HG02759 (cell line): ENCODE data around the gene WNT1.

Experiments
- ATAC-seq: cut with Tn5 transposase; IDR thresholded peaks from one replicate; pipeline ENCODE4 v1.9.1; 2021; ENCODE audit warnings: mild to moderate bottlenecking, moderate library complexity; ENCODE audit not compliant: unreplicated experiment

WNT1 gene

GRCh38 chr12:48960834-48961233 lies 17.3 kb upstream of the WNT1 start:
- no peak for ATAC-seq

DNA sequence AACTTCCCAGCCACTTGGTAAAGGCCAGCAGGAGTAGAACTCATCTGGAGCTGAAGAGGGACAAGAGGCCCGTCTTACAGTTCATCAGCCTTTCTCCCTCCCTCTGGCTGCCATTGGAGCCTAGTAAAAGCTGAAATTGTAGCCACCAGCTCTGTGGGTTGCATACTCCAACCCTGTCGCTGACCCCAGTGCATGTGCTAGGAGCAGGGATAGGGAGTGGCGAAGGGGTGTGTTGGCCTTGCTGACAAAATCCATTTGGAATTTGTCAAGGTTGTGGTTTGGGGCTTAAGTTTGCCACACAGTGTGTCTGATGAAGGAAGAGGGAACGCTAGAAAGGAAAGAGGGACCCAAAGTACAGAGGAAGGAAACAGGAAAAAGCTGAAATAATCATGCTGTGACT lies 16.8 kb upstream of the WNT1 start:
- ATAC-seq: no peak

- no peak for ATAC-seq
These were observed 16.3 kb upstream of the WNT1 start for GRCh38 chr12:48961801-48962200.

- no peak for ATAC-seq
These were observed 12.8 kb upstream of the WNT1 start for GRCh38 chr12:48965298-48965838.

DNA sequence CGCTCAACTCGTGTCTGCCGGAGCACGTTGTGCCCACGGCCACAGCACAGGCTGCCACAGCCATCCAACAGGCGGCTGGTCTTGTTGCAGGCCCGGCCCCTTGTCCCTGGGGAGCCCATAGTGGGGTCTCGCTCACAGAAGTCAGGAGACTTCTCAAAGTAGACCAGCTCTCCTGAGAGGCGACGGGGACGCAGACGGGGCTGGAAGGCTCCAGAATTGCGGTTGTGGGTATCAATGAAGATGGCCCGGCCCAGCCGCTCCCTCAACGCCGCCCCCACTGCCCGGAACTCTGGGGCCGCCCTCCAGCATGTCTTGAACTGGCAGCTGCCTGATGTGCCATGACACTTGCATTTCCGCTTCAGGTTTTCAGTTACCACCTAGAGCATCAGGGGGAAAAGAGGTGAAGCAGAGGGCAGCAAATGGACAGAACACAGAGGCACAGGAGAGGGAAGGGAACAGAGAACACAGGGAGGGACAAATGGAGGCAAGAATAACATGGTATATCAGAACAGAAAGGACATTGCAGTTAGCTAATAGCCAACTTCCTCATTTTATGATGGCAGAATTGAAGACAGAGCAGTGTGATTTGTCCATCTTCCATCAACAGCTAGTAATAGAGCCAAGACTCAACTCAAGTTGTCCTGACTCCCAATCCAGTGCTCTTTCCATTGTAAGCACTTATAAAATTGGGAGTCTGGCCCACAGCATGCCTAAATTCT lies 11.8 kb upstream of the WNT1 start:
- no peak for ATAC-seq

DNA sequence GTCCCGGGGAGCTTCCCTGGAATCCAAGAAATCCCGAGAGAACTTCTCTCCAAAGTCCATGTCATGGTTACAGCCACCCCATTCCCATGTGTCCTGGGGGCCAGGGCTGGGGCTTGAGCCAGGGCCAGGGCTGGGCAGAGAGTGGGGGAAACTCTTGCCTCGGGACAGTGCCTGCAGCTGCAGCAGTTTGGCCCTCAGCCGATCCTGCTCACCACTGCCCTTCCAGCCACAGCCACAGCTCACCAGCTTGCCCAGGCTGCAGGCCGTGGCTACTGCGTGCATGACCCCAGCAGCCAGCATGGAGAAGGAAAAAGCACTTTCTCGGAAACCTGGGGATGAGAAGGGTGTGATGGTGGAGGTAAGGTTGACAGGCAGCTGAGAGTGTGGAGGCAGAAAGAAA lies 10.1 kb upstream of the WNT1 start:
- no peak for ATAC-seq

DNA sequence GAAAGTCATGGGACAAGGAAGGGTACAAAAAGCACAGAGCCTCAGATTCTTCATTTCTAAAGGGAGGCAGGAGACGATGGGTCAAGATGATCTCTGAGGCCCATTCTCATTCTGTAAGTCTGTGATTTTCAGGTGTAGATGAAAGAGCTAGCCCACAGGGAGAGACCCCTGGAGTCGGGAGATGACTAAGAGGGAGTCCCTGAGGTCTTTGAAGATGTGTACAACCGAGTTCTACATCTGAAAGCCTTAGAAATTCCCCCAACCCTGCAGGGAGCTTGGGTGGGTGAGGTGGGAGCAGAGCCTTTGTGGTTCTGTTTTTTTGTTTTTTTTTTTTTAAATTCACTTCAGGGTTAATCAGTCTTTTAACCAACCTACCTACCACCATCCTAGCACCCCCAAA lies 9.7 kb upstream of the WNT1 start:
- ATAC-seq: no peak

GRCh38 chr12:48969160-48969771 lies 8.9 kb upstream of the WNT1 start:
- no peak for ATAC-seq

- ATAC-seq: peak; percentile 37
These were observed 8.1 kb upstream of the WNT1 start for GRCh38 chr12:48969833-48970701.

DNA sequence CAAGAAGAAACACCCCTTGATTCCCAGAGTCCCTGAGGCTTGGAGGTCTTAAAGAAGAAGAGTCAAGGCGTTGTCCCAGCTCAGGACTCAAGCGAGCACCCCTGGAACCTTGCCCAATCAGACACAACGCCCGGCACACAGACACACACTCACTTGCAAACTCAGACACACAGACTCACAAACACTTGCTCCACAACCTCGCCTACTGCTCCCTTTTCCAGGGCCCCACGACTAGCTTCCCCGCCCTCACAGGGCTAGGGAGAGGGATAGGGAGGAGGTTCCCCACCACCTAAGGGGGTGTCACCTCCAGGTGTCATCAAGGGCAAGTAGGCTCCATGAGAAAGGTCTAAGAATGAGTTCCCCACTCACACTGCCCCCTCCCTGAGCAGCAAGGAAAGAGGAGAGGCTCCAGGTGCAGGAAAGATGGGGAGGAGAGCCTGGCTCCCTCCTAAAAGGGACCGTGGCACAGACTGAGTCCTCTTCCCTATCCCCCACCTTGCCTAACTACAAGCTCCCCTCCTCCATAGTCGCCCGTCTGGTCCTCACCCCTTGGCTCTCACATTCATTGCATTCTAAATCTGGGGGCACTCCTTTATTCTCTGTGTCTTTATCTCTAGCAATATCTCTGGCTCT lies 7.3 kb upstream of the WNT1 start:
- ATAC-seq: no peak

- ATAC-seq: no peak
These were observed 5.7 kb upstream of the WNT1 start for GRCh38 chr12:48972213-48972951.

DNA sequence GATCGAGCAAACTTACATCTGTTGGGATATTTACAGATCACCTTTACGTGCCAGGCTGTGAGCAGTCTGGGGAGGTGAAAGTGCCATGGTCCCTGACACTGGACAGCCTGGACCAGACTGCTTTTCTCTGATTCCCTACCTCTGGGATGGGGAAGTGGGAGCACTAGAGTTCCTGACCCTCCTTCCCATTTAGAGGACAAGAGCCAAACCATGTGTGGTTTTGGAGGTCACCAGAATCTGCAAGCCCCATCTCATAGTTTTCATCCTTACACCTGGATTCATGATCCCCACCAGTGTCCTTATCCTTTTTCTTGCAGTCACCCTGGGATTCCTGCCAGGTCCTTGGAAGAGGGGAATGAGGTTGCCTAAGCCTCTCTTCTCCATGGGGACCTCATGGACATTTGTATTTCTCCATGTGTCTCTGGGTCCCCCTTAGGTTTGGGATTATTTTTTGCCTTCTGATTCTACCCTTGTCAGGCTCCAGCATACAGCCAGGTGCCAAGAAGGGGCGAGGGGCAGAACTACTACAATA lies 5.1 kb upstream of the WNT1 start:
- no peak for ATAC-seq

GRCh38 chr12:48973531-48973930 lies 4.6 kb upstream of the WNT1 start:
- ATAC-seq: no peak

DNA sequence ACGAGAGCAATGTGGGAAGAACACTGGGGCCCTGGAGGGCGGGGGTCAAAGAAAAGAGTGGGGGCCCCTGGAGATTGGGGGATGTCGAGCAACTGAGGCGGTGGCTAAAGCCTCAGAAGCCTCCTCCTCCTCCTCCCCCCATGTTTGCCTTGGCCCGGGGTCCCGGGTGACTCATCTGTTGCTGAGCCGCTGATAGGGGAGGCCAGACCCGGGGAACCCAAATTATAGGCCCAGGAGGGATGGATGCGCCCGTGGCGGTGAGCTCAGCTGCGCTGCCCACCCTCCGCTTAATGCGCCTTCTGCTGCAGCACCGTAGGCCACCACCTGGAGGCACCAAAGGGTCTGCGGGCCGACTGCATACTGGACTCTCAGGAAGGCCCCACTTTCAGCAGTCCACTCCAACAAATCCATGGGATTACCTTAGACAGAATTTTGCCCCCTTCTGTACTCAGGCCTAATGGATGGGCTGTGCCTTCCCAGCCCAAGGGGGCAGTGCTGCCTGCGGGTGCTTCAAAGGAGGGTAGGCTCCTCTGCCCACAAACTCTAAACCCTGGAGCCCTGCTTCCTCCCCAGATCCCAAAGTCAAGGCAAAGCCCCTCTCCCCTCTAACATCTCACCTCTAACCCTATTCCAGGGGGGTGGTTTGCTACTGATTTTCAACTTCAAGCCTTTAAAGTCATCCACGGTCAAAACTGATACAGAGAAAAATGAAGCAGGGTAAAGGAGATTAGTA lies 4.0 kb upstream of the WNT1 start:
- no peak for ATAC-seq

GRCh38 chr12:48977290-48978281 lies 536 bp upstream of the WNT1 start:
- ATAC-seq: peak; percentile 59

- ATAC-seq: no peak
These were observed 849 bp downstream of the WNT1 start for GRCh38 chr12:48978741-48979601.

- no peak for ATAC-seq
These were observed 1.7 kb downstream of the WNT1 start for GRCh38 chr12:48979602-48980388.
